GM21825 (cell line): ENCODE data around the gene PILRB.
"Not testable (repeated sequence)": the region's sequence is repeated elsewhere in the genome, so short reads cannot be mapped to it uniquely, and the experiment has no call there.

ENCODE experiments used
- ATAC-seq: cut with Tn5 transposase; IDR thresholded peaks from one replicate; pipeline ENCODE4 v1.9.1; 2021; ENCODE audit warnings: mild to moderate bottlenecking, moderate library complexity; ENCODE audit not compliant: unreplicated experiment

The PILRB gene

DNA sequence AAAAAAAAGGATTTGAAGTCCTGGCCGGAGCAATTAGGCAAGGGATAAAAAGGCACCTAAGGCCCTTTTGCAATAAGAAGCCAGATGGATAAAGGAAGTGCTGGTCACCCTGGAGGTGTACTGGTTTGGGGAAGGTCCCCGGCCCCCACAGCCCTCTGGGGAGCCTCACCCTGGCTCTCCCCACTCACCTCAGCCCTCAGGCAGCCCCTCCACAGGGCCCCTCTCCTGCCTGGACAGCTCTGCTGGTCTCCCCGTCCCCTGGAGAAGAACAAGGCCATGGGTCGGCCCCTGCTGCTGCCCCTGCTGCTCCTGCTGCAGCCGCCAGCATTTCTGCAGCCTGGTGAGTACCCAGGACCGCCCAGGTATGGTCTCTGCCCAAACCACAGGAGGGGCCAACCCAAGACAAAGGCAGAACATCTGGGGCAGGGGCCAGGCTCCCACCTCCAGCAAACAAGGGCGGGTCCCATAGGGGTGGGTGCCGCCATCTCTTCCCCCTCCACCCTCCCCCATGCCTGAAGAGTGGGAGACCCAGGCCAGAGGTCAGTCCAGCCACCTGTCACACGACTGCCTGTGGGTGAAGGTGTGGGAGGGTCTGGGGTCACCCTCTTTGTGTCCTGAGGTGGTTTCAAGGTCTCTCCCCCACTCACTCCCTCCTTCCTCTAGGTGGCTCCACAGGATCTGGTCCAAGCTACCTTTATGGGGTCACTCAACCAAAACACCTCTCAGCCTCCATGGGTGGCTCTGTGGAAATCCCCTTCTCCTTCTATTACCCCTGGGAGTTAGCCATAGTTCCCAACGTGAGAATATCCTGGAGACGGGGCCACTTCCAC lies at the start of gene PILRB:
TSS of gene PILRB (plus strand) at position 91 of the 830 bp plus-strand sequence. CDS start at position 277, 186 bp downstream.
- peak; percentile 59 for ATAC-seq

DNA sequence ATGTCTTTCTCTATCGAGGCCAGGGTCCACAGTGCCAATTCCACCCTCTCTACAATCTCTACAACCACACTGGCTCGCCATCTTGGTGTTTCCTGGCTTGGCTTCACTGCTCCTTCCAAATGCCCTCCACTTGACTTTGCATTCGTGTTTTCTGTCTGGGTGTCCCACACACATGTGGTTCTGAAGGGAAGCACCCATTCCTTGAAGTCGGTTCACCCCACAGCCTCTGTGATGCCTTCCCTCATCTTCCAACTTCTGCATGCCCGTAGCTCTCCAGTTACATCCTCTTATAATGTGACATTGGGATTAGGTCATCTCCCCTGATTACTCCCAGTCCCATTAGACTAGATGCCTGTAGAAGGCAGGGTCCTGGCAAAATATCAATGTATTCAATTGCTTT lies 39.6 kb upstream of the PILRB start:
- not testable (repeated sequence) for ATAC-seq

DNA sequence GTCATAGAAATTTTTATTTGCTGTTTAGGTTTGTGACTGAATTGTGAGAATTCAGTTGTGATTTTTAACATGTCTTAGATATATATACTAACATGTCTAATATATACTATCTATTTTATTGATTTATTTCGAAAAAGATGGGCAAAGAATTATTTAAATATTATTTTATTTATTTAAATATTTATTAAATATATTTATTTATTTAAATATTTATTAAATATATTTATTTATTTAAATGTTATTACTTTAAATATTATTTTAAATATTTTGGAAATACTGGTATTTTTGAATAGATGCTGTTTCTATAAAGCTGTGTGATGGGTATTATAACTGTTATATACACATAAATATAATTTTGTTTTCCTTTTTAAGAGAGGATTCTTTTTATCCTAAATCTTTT lies 36.3 kb upstream of the PILRB start:
- not testable (repeated sequence) for ATAC-seq

DNA sequence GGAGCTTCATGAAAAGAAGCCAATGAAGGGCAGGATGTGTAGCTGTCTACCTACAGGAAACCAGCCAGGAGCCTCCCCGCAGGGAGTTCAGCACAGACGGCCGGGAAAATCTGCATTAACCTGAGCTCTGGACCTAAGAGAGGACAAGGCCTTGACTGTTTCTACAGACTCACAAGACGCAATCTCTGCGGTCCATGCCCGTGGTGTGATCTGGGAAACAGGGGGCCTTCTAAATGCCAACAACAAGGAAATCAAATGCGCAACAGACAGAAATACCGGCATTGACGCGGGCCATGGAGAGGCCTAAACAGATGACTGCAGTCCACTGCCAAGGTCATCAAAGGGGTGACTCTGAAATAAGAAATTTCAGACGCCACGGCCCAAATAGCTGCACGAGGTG lies 33.7 kb upstream of the PILRB start:
- ATAC-seq: not testable (repeated sequence)

DNA sequence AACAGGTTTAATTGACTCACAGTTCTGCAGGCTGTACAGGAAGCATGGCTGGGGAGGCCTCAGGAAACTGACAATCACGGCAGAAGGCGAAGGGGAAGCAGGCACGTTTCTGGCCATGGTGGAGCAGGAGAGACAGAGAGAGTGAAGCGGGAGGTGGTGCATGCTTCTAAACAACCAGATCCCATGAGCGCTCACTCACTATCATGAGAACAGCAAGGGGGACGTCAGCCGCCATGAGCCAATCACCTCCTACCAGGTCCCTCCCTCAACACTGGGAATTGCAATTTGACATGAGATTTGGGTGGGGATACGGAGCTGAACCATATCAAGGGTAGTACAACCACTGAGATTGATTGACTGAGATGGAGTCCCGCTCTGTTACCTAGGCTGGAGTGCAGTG lies 32.2 kb upstream of the PILRB start:
- ATAC-seq: not testable (repeated sequence)

DNA sequence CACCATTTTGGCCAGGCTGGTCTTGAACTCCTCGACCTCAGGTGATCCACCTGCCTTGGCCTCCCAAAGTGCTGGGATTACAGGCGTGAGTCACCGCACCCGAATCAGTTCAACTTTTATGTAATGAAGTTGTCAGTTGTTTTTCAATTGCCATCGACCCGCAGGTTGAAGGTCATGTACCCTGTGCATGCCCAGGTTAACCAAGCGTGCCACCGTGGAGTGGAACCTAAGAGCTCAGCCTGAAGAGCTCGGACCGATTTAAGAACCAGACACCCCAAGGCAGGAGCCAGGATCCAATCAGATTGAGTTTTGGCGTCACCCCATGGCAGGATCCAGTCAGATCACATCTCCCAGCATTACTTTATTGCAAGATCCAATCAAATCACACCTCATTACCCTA lies 31.0 kb upstream of the PILRB start:
- not testable (repeated sequence) for ATAC-seq

DNA sequence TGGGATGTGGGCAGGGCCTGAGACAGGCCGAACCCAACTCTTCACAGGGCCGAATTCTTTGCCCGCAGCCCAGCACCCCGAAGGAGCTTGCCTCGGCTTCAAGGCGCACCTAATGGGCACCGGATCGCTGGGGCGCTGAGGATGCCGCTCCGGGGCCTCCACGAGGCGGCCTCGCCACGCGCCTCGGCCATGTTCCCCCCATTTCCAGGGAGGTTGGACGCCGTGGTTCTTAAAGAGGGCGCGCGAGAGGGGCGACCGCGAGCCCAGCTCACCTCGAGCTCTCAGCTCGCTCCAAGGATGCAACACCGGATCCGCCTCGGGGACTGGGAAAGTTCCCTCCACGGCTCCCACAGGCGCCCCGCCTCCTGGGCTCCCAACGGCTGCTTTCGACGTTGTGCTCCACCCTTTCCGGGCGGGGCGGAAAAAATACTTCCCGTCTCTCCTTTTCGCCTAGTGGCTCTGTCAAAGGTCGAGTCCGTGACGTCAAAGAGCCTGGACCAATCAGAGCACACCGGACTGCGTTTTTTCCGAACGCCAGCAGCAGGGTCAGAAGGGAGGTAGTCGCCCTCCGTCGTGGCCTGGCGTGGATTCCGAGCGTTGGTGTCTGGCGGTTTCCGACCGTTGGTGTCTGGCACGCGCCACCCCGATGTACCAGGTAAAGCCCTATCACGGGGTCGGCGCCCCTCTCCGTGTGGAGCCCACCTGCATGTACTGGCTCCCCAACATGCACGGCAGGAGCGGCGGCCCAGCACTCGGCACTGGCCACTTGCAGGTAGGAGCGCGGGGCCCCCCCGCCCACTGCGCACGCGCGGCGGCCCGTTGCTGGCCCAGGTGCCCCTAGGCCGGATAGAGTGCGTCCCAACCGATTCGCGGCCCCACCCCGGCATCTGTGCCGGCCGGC lies 22.1 kb upstream of the PILRB start:
- peak; percentile 91 for ATAC-seq

DNA sequence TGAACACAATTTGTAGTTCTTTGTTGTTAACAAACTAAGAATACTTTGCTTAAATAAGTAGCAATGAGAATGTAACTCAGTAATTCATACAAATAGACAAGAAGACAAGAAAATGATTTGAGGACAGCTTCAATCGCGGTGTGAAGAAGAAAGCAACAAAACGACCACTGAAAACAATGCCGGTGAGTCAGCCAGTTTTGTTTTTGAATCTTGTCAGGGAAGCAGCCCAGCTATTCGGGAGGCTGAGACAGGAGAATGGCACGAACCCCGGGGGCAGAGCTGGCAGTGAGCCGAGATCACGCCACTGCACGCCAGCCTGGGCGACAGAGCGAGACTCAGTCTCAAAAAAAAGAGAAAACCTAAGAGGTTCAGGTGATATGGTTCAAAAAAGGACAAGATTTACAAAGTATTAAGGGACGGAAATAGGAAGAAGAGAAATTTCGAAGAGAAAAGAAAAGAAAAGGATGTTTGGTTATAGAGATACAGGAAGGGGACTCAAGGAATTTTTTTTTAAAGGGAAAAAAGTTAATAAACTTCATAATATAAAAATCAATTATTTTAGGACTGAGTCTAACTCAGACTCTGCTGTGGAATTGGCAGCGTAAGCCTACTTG lies 19.7 kb upstream of the PILRB start:
- ATAC-seq: not testable (repeated sequence)

DNA sequence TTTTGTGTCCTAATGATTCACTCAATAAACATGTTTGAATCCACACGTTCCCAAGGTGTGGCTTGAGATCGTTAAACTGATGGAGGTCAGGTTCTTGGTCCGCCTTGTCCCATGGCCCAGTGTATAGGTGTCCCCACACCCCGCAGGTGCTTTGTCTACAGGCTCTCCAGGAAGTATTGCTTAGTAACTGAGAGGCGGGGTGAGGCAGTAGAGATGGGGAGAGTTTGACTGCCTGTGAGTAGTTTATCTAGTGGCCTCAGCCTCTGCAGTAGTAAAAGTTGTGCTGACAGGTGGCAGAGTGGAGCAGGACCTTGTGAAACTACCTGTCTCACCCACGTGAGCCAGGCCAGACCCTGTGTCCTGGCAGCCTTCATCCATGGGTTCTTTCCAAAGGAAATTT lies 16.6 kb upstream of the PILRB start:
- not testable (repeated sequence) for ATAC-seq

DNA sequence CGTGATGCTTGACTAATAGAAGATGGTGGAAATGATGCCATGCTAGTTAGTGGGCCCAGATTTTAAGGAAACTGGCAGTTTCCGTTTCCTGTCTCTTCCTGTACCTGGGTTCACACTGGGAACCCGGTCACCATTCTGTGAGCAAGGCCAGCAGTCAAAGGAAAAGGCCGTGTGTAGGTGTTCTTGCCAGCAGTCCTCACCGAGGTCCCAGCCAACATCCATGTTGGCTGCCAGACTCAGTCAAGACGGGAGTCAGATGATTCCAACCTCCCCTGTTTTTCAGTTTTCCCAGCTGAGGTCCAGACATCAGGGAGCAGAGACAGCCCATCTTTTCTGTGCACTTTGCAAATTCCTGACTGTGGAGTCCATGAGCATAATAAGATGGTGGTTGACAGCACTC lies 15.2 kb upstream of the PILRB start:
- ATAC-seq: no peak

DNA sequence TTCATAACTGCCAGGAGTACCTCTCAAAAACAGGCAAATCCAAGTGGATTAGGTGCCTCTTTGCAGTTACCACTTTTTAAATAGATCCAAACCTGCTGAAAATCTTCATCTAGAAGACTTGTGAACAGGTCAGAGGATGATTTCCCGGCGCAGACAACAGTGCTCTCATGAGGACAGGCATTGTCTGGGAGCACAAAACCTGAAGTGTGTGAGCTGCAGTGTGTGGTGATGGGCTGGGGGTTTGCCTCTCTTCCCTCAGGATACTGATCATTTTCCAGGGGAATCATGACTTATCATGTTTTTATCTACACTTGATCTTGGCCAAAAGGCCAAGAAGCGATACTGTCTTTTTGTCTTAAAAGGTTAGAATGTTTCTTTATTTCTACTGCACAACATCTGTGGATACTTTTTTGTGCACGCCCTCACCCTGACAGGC lies 13.8 kb upstream of the PILRB start:
- ATAC-seq: peak; percentile 20

DNA sequence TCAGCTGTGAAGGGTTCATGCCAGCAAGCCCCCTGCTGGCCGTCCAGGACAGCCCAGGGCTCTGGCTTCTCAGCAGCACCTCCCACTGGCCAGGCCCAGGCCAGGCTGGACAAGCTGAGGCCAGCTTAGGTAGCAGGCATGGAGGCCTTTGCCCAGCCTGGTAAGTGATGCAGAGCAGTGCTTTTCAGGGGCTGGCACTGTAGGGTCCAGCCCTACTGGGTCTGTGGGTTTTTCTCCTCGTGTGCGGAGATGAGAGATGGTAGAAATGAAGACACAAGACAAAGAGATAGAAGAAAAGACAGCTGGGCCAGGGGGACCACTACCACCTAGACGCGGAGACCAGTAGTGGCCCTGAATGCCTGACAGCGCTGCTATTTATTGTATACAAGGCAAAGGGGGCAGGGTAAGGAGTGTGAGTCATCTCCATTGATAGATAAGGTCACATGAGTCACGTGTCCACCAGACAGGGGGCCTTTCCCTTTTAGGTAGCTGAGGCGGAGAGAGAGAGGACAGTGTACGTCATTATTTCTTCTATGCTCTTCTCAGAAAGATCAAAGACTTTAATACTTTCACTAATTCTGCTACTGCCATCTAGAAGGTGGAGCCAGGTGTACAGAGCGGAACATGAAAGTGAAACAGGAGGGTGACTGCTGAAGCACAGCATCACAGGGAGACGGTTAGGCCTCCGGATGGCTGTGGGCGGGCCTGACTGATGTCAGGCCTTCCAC lies 13.2 kb upstream of the PILRB start:
- ATAC-seq: peak; percentile 75

DNA sequence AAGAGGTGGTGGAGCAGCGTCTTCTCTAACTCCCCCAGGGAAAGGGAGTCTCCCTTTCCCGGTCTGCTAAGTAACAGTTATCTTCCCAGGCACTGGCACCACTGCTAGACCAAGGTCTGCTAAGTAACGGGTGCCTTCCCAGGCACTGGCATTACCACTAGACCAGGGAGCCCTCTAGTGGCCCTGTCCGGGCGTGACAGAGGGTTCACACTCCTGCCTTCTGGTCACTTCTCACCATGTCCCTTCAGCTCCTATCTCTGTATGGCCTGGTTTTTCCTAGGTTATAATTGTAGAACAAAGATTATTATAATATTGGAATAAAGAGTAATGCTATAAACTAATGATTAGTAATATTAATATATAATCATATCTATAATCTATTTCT lies 12.6 kb upstream of the PILRB start:
- peak; percentile 28 for ATAC-seq

DNA sequence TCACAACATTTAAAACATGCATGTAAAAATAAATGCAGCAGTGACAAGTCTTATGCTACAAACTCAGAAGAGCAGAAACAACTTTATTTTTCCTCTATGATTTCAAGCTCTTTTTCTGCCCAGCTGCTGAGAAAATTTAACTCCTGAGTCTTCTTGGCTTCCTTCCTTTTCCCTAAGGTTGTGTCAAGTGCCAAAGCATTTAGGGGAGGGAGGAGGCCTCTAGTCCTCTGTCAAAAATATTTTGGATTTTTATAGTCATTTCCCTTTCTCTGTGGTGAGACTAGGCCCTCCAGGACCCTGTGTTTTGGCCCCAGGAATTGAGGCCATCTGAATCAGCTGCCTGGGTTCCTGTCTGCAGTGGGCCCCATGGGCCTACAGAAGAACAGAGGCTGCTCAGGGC lies 11.0 kb upstream of the PILRB start:
- no peak for ATAC-seq

DNA sequence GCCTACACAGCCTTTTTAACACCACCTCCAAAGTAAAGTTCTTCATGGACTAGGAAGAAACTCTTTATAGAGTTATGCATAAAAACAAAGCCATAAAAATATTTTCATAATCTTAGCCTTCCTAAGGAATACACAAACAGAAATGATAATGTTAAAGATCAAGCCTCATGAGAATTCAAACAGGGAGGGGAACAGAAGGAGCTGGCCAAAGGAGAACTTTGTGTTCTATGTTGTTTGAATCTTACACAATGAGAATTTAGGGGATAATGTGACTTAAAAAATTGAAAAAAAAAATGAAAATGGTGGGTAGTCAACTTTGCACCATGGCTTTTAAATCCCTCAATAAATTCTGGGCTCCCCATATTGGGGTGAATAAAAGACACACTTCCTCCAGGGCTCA lies 9.1 kb upstream of the PILRB start:
- ATAC-seq: no peak

DNA sequence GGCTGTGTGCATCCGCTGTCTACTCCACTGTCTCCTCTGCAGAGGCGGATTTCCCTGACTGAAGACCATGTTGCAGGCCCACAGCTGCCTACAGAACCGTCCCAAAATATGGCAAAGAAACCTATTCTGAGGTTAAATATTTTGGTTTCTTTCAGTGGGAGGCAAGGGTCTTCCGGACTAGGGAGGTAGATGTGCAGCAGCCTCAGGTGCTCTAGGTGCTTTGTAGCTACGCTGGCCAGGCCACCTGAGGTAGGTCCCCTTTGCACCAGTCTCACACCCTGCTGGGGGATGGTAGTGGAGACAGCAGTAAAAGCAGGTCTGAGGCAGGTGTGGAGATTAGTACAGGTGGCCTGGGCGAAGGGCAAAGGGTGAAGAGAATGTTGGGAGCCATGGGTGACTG lies 8.2 kb upstream of the PILRB start:
- no peak for ATAC-seq

DNA sequence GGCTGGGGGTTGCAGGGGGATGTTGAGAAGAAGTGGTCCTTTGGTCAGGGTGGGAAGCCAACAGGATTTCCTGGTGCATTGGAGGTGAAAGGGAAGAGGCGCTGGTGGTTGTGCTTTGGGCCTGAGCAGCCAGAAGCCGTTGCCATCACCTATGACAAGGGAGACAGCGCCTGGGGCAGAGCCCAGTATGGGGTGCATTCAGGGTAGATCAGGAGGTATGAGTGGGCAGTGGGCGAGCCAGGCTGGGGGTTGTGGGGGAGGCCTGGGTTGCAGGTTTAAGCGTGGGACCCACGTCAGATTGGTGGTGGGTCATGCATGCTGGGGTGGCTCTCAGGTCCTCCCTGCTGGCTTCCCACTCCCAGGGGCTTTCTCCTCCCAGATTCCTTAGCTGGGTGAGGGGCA lies 6.3 kb upstream of the PILRB start:
- no peak for ATAC-seq

DNA sequence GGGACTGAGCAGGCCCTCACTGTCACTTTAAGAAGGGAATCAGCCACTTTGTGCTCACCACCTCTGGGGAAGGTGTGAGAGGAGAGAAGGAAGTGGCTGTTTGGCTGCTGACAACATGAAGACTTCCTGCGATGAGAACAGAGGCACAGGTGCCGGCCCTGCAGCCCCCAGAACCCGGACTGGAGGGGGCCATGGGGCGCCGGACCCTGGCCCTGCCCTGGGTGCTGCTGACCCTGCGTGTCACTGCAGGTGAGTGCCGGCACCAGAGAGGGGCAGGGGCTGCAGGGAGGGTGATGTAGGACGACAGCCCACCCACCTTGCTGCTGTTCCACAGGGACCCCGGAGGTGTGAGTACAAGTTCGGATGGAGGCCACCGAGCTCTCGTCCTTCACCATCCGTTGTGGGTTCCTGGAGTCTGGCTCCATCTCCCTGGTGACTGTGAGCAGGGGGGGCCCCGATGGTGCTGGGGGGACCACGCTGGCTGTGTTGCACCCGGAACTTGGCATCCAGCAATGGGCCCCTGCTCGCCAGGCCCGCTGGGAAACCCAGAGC lies 5.6 kb upstream of the PILRB start:
- not testable (repeated sequence) for ATAC-seq

DNA sequence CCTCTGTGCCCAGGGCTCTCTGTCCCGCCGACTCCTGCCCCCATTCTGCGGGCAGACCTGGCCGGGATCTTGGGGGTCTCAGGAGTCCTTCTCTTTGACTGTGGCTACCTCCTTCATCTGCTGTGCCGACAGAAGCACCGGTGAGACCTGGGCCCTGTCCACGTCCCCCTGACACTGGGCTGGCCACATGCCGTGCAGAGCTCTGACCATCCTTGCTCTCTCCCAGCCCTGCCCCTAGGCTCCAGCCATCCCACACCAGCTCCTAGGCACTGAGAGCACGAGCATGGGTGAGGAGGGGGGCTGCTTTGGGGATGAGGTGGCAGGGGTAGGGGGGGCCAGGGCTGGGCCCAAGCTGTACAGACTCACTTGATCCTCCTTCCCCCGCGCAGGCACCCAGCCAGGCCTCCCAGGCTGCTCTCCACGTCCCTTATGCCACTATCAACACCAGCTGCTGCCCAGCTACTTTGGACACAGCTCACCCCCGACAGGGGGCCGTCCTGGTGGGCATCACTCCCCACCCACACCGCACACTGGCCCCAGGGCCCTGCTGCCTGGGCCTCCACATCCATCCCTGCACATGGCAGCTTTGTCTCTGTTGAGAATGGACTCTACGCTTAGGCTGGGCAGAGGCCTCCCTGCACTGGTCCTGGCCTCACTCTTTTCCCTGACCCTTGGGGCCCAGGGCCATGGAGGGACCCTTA lies 4.8 kb upstream of the PILRB start:
- no peak for ATAC-seq
